Muscle of arm (tissue), 12 donors: Measurements from ENCODE around the gene KLRC2. TPM values are rescaled to one million over a fixed set of nuclear protein-coding genes. Genes with fewer than 3 reads are reported as not detected.
"Not testable (repeated sequence)": the region's sequence is repeated elsewhere in the genome, so short reads cannot be mapped to it uniquely, and the experiment has no call there.

Experiments
- DNase-seq: peaks from one replicate; pipeline ENCODE4 v3.0.0-alpha.2; 2013
- polyA plus RNA-seq, 12 donors: library from polyadenylated mRNA; unstranded; fragments of 120-200 nt; gene quantifications; one replicate each; pipeline ENCODE4 v1.2.1, GENCODE V29; 2013; ENCODE audit not compliant: insufficient read length in 12 of 12

Gene KLRC2
- polyA plus RNA-seq, 12 donors, result 0.20 to 0.67 (median 0.58) TPM; not detected in 7

DNA sequence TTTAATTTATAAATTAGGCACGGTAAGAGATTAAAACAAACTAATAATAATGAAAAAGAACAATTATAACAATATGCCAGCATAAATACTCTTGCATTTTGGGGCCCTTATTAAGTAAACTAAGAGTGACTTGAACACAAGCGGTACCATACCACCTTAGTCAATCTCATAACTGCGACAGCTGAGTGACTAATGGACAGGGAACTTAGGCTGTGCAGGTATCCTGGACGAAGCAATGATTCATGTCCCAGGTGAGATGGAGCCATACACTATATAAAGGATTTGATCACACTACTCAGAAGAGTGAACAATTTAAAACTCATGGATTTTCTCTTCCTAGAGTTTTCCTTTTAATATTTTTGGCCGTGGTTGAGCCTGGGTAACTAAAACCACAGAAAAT, 30.5 kb downstream of the KLRC2 start:
- no peak for DNase-seq

DNA sequence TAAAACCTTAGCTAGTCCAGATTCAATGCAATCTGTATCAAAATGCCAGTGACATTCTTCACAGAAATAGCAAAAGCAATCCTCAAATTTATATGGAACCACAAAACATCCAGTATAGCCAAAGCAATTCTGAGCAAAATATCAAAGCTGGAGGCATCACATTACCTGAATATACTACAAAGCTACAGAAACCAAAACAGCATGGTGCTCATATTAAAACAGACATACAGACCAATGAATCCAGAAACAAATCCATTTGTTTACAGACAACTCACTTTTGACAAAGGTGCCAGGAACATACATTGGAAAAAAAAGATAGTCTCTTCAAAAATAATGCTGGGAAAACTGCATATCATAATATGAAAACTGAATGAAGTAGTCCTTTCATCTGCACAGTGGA, 31.0 kb downstream of the KLRC2 start:
- no peak for DNase-seq

DNA sequence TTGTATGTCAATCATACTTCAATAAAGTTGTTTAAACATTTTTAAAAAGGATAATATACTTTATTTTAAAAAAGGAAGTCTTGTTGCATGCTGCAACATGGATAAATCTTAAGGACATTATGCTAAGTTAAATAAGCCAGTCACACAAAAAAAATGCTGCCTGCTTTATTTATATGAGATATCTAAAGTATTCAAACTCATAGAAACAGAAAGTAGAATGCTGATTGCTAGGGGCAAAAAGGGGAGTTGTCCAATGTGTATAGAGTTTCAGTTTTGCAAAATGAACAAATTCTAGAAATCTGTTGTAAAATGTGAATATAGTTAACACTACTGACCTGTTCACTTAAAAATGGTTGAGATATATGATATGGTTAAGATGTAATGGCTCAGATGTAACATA, 35.0 kb downstream of the KLRC2 start:
- DNase-seq, result no peak

DNA sequence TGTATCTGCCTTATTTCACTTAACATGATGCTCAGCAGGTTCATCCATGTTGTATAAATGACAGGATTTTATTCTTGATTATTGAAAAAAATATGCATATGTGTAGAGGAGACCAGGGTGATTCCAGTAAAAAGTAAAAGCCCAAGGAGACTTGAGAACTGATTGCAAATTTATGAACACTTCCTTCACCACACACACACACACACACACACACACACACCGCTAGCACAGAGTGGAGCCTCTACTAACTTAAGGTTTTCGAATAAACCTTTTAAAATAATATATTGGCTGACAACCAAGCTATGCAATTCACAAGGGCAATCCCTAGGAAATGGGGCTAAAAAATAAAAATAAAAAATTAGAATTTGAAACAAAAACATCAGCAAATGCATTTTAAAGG, 37.6 kb downstream of the KLRC2 start:
- DNase-seq, result no peak

DNA sequence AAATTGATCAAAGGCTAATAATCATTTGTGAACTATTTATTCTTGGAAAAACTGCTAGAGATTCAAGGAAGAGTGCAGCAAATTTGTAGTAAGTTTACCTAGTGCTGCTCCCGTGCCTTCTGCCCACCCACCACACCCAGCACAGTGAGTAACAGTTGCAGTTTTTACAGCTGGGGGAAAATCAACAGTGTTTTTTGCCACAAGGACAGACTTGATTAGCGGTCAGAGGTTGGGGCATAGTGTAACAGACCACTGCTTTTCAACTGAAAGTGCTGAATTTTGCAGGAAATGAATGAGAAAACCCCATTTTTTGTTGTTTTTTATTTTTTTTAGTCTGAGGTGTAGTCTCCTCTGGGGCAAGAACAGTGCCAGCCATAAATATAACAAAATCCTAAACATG, 38.5 kb downstream of the KLRC2 start:
- no peak for DNase-seq

DNA sequence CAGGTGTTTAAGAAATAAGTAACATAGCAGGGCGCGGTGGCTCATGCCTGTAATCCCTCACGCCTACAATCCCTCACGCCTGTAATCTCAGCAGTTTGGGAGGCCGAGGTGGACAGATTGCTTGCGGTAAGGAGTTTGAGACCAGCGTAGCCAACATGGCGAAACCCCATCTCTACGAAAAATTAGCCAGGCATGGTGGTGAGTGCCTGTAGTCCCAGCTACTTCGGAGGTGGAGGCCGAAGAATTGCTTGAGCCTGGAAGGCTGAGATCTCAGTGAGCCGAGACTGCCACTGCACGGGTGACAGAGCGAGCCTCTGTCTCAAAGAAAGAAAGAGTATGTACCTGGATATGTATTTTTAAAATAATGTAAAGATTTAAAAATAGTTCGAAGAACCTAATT, 39.6 kb downstream of the KLRC2 start:
- not testable (repeated sequence) for DNase-seq

DNA sequence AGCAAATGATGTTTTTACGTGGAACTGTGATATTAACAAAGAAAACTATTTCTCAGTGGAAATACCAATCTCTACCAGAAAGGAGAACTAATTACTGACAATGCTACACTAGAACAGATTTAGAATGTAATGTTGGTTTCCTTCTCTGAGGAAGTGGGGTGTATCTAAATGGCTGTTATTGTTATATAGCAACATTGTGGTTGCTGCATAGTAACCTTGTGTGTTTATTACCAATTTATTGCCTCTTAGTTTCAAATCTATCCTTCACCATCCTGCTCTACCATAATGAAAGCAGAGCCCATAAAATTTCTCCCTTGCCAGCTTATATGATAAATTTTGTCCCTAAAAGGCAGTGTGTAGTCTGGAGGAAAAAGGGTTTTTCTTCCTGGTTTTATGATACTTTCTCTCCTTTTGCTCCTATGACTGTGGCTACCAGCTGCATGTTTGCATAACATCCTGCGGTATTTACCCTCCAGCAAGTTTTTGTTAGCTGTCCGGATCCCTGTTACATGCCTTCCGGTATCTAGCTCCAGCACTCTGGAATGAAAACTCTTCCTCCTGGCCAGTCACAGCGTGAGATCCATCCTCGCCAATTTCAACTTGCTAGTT, 40.3 kb downstream of the KLRC2 start:
- no peak for DNase-seq

DNA sequence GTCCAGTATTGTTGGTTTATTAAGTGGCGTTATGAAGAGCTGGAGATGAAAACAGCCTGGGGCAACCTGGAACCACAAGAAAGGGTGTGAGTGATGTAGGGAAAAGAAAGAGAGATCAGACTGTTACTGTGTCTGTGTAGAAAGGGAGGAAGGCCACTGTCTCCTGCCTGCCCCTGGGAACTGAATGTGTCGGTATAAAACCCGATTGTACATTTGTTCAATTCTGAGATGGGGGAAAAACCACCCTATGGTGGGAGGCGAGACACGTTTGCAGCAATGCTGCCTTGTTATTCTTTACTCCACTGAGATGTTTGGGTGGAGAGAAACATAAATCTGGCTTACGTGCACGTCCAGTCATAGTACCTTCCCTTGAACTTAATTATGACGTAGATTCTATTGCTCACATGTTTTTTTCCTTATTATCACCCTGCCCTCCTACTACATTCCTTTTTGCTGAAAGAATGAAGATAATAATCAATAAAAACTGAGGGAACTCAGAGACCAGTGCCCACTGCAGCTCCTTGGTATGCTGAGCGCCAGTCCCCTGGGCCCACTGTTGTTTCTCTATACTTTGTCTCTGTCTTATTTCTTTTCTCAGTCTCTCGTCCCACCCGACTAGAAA, 41.2 kb downstream of the KLRC2 start:
- DNase-seq, result not testable (repeated sequence)

DNA sequence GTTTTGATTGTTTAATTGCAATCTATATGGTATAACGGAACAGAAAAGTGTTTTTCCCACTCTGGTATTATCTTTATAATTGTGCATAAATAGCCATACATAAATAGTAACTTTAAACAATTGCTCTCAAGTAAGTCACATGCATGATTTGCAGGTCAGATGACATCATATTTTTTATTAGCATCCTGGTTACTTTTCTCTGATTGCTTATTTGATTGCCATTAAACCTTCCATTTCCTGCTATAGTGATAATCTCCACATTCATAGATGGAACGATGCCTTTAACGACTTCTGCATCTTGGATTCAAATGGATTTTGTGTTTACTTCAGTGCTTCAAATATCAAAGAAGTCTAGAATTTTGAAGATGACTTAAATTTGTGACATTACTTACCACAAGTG, 42.5 kb downstream of the KLRC2 start:
- DNase-seq, result no peak

DNA sequence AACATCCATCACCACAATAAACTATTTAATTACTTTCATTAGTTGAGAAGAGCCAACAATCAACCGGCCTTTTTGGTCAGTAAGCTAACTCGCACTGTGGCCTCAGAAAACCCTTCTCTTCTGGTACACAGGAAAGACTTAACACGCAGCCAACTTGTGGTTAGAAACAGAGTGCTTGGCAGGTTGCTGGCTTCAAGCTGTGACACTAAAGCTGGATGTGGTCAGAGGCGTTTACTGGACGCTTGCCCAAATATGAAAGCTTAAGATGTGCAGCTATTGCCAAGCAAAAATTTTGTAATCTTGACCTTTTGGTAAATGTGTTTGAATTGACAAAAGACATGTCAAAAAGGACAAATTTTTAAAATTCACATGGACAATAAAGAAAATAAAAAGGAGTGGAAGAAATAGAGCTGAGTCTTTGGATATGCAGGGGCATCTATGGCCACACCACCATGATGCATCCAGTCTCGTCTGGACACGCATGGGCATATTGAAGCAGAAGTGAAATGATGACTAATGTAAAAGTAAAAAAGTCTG, 43.3 kb downstream of the KLRC2 start:
- DNase-seq, result no peak

DNA sequence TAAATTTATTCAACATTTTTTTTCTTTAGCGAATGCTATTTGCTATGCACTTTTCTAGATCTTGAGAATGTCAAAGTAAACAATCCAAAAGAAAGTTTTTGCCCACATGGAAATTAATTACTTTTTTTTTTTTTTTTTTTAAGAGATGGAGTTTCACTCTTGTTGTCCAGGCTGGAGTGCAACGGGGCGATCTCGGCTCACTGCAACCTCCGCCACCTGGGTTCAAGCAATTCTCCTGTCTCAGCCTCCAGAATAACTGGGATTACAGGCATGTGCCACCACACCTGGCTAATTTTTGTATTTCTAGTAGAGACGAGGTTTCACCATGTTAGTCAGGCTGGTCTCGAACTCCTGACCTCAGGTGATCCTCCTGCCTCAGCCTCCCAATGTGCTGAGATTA, 44.8 kb downstream of the KLRC2 start:
- not testable (repeated sequence) for DNase-seq

DNA sequence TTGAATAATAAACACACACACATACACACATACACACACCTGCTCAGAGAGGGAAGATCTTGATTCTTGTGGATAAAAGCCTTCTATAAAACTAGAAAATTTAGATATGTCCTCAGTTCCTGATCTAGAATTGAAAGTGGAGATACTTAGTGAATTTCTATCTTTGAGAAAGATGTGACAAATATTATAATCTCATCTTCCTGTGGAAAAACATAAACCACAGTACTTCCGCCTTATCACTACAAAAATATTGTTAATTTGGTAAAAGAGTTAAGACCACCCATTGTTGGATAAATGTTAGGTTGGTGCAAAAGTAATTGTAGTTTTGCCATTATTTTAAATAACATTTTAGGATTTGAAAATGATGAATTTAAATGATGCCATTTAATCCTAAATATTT, 45.9 kb downstream of the KLRC2 start, which contains the start of gene KLRK1:
Gene KLRK1, minus strand, starts transcription at position 138 of the 400 bp plus-strand sequence. CDS start 1,231 bp downstream, outside the sequence.
- DNase-seq, result no peak

DNA sequence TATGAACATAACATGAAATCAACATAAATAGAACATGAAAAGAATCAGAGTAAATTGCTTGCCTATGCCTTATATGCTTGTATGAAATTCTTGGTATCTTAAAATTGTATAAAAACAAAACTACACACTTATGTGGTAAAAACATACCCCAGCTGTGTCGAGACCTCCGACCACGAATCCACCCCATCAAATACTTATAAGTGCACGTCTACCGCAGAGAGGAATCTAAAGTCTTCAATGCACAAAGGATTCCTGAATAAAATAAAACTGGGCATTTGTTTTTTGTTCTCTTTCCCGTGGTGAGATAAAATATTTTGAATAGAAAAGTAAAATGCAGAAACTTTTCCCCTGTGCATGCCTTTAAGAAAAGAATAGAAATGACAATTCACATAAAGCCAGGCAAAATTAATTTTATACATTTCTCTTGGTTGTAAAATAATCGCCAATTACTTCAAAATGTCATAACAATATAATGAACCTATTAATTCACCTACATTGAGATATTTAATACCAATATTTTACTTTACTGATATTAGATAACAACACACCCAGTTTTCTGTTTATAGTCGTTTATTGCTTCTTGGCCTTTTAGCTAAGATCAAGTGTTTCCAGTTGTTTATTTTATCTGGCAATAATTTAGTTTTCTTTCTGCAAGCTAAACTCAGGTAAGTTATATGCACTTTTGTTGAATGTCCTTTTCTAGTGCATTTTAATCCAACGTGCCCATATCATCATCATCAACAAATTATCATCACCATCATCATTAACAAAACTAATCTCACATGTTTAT, 47.0 kb downstream of the KLRC2 start:
- DNase-seq, result no peak

DNA sequence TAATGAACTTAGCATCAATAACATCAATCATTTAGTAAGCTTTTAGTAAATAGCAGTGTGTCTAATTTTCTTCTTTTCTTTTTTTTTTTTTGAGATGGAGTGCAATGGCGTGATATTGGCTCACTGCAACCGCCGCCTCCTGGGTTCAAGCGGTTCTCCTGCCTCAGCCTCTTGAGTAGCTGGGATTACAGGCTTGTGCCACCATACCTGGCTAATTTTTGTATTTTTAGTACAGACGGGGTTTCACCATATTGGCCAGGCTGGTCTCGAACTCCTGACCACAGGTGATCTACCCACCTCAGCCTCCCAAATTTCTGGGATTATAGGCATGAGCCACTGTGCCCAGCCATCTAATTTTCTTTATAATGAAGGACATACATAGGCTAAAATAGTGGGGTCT, 48.3 kb downstream of the KLRC2 start:
- DNase-seq, result not testable (repeated sequence)

DNA sequence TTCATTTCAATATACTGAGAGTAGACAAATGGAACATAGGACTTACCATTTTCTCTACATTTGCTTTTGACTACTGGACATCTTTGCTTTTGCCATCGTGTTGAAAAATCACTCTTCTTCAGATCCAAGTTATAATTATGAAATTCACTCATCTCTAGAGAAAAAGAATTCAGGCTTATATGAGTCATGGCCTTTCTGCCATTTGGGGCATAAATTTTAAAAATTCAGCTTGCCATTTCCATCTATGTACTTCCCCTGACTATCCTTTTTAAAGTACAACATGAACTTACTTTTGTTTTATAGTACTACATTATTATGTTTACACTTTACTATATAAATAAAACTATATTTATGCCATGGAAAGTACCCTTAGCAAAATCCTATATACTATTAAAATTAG, 49.0 kb downstream of the KLRC2 start:
- no peak for DNase-seq

DNA sequence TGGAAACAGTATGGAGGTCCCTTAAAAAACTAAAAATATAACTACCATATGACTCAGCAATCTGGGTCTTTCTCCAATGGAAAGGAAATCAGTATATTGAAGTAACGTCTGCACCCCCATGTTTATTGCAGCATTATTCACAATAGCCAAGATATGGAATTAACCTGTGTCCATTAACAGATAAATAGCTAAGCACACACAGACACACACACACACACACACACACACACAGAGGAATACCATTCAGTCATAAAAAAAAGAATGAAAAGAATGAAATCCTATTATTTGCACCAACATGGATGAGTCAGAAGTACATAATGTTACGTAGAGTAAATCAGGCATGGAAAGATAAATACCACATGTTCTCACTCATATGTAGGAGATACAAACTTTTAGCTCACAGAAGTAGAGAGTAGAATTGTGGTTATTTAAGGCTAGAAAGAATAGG, 50.6 kb downstream of the KLRC2 start:
- no peak for DNase-seq

DNA sequence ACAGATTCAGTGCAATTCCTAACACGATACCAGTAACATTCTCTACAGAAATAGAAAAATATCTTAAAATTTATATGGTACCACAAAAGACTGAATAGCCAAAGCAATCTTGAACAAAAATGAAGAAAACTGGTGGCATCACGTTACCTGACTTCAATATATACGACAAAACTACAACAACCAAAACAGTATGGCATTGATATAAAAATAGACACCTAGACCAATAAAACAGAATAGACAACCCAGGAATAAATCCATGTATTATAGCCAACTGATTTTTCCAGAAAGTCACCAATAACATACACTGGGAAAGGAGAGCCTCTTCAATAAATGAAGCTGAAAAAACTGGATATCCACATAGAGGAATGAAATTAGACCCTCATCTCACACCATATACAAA, 51.6 kb downstream of the KLRC2 start:
- DNase-seq, result no peak

DNA sequence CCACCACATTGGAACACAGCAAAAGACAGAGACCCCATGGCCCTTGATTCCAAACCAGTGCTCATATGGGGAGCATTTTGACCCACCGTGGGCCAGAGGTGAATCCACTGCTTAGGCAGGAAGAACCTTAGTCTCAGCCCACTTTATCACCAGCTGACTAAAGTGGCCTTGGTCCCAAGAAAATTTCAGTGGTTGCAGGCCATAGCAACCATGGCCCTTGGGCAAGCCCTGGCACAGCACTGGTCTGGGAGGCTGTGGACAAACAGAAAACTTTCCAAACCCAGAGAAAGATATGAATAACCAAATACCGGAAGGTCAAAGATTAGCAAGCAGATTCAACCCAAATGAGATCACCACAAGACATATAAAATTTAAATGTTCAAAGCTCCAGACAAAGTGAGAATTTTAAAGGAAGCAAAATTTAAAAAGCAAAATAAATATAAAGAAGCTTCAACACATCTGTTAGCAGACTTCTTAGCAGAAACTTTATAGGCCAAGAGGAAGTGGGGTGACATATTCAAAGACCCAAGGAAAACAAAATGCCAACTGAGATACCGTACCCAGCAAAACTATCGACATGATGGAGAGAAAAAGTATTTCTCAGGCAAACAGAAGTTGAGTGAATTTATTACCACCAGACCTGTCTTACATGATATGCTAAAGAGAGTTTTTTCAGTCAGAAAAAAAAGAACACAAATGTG, 53.7 kb downstream of the KLRC2 start:
- DNase-seq, result no peak
